ENCODE data around the gene MRPL22. TPM values are rescaled to one million over a fixed set of nuclear protein-coding genes. Genes with fewer than 3 reads are reported as not detected.
A peak's percentile ranks its signal among the peaks of the same experiment; 100 is the strongest.
"Not testable (repeated sequence)": the region's sequence is repeated elsewhere in the genome, so short reads cannot be mapped to it uniquely, and the experiment has no call there.

Gene MRPL22
- polyA plus RNA-seq, 3 donors = 11.6 to 66.1 (median 56.7) TPM

- H3K27me3 Mint-ChIP-seq (ENCODE audit: low read depth in 3 of 3) = no peaks in the 10 kb centered on the region
- no CpG with 5 or more reads among the region's 1 CpG for WGBS (ENCODE audit: insufficient coverage)
- H3K4me1 ChIP-seq (ENCODE audit: control insufficient read depth in 1 of 2, insufficient read depth in 2 of 2, low read length in 2 of 2) = peaks cover 0 to 3% of the 10 kb centered on the region in 2 donors
- no peaks in the 10 kb centered on the region for H3K79me2 ChIP-seq (ENCODE audit: insufficient read depth, low read length)
- H3K36me3 Mint-ChIP-seq = peaks cover 3 to 5% of the 10 kb centered on the region in 2 donors
- H3K27ac Mint-ChIP-seq = no peak overlapping the region
- DNase-seq = peak in 2 of 3 donors; percentile 10 to 36
- TF ChIP-seq, protein P1, sequence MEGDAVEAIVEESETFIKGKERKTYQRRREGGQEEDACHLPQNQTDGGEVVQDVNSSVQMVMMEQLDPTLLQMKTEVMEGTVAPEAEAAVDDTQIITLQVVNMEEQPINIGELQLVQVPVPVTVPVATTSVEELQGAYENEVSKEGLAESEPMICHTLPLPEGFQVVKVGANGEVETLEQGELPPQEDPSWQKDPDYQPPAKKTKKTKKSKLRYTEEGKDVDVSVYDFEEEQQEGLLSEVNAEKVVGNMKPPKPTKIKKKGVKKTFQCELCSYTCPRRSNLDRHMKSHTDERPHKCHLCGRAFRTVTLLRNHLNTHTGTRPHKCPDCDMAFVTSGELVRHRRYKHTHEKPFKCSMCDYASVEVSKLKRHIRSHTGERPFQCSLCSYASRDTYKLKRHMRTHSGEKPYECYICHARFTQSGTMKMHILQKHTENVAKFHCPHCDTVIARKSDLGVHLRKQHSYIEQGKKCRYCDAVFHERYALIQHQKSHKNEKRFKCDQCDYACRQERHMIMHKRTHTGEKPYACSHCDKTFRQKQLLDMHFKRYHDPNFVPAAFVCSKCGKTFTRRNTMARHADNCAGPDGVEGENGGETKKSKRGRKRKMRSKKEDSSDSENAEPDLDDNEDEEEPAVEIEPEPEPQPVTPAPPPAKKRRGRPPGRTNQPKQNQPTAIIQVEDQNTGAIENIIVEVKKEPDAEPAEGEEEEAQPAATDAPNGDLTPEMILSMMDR (IDR thresholded peaks at IDR 0.05) = no peak
- H3K27ac ChIP-seq (ENCODE audit: low read depth in 1 of 2, low read length in 2 of 2) = no peak overlapping the region
- H3K4me3 ChIP-seq (replicated peaks in 1 of 3; ENCODE audit: low read depth in 2 of 3, low read length in 3 of 3) = no peak overlapping the region
- no peaks in the 10 kb centered on the region for H4K20me1 ChIP-seq (ENCODE audit: insufficient read depth, low read length)
- H3K27me3 ChIP-seq (ENCODE audit: control insufficient read depth in 2 of 2, insufficient read depth in 2 of 2, low read length in 2 of 2) = no peaks in the 10 kb centered on the region
- H3K4me3 Mint-ChIP-seq = no peak overlapping the region
- H3K4me1 Mint-ChIP-seq = peaks cover 7% of the 10 kb centered on the region
- H2AFZ ChIP-seq (ENCODE audit: insufficient read depth, low read depth, low read length, poor library complexity, severe bottlenecking) = no peak overlapping the region
- no peak overlapping the region for H3K9ac ChIP-seq (ENCODE audit: insufficient read depth, low read length, poor library complexity, severe bottlenecking)
- intact Hi-C loops (cut with micrococcal nuclease) = no loop called here
- H3K9me3 ChIP-seq (replicated peaks in 1 of 2; ENCODE audit: control insufficient read depth in 1 of 2, insufficient read depth in 1 of 2, low read length in 2 of 2) = peaks cover 0 to 5% of the 10 kb centered on the region in 2 donors
- no peak overlapping the region for H3K4me2 ChIP-seq (replicated peaks; ENCODE audit: extremely low read depth, low read length, poor library complexity, severe bottlenecking)
- no peaks in the 10 kb centered on the region for H3K36me3 ChIP-seq (replicated peaks in 1 of 2; ENCODE audit: control insufficient read depth in 1 of 2, insufficient read depth in 2 of 2, low read length in 2 of 2)
- H3K9me3 Mint-ChIP-seq = peaks cover 4 to 9% (median 5%) of the 10 kb centered on the region in 7 donors
Measured at GRCh38 chr5:154977409-154977808, 36.5 kb downstream of the MRPL22 start.

DNA sequence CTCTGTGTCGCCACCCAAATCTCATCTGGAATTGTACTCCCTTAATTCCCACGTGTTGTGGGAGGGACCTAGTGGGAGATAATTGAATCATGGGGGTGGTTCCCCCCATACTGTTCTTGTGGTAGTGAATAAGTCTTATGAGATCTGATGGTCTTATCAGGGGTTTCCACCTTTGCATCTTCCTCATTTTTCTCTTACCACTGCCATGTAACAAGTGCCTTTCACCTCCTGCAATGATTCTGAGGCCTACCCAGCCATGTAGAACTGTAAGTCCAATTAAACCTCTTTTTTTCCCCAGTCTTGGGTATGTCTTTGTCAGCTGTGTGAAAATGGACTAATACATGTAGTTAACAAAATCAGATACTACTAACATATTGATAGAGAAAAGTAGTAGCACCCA is 37.4 kb downstream of the MRPL22 start:
- DNase-seq; H3K4me3 ChIP-seq (replicated peaks in 1 of 3; ENCODE audit: low read depth in 2 of 3, low read length in 3 of 3); H3K9me3 ChIP-seq (replicated peaks in 1 of 2; ENCODE audit: control insufficient read depth in 1 of 2, insufficient read depth in 1 of 2, low read length in 2 of 2); H3K9ac ChIP-seq (ENCODE audit: insufficient read depth, low read length, poor library complexity, severe bottlenecking); H3K9me3 Mint-ChIP-seq; H3K27ac Mint-ChIP-seq; H3K27me3 Mint-ChIP-seq (ENCODE audit: low read depth in 3 of 3); H3K4me1 ChIP-seq (ENCODE audit: control insufficient read depth in 1 of 2, insufficient read depth in 2 of 2, low read length in 2 of 2); H3K27me3 ChIP-seq (ENCODE audit: control insufficient read depth in 2 of 2, insufficient read depth in 2 of 2, low read length in 2 of 2); H3K4me2 ChIP-seq (replicated peaks; ENCODE audit: extremely low read depth, low read length, poor library complexity, severe bottlenecking); H3K27ac ChIP-seq (ENCODE audit: low read depth in 1 of 2, low read length in 2 of 2); H3K79me2 ChIP-seq (ENCODE audit: insufficient read depth, low read length); H3K4me1 Mint-ChIP-seq; H2AFZ ChIP-seq (ENCODE audit: insufficient read depth, low read depth, low read length, poor library complexity, severe bottlenecking); H3K36me3 ChIP-seq (replicated peaks in 1 of 2; ENCODE audit: control insufficient read depth in 1 of 2, insufficient read depth in 2 of 2, low read length in 2 of 2); intact Hi-C loops (cut with micrococcal nuclease); H3K36me3 Mint-ChIP-seq; H3K4me3 Mint-ChIP-seq; H4K20me1 ChIP-seq (ENCODE audit: insufficient read depth, low read length): not testable (repeated sequence)
- no CpG with 5 or more reads among the region's 2 CpGs for WGBS (ENCODE audit: insufficient coverage)
